ENCODE data around the gene KLHL11. TPM values are rescaled to one million over a fixed set of nuclear protein-coding genes. Genes with fewer than 3 reads are reported as not detected.
"Not testable (repeated sequence)": the region's sequence is repeated elsewhere in the genome, so short reads cannot be mapped to it uniquely, and the experiment has no call there.

KLHL11 gene
- total and polyA plus RNA-seq, 12 donors = 1.4 to 4.9 (median 3.4) TPM

DNA sequence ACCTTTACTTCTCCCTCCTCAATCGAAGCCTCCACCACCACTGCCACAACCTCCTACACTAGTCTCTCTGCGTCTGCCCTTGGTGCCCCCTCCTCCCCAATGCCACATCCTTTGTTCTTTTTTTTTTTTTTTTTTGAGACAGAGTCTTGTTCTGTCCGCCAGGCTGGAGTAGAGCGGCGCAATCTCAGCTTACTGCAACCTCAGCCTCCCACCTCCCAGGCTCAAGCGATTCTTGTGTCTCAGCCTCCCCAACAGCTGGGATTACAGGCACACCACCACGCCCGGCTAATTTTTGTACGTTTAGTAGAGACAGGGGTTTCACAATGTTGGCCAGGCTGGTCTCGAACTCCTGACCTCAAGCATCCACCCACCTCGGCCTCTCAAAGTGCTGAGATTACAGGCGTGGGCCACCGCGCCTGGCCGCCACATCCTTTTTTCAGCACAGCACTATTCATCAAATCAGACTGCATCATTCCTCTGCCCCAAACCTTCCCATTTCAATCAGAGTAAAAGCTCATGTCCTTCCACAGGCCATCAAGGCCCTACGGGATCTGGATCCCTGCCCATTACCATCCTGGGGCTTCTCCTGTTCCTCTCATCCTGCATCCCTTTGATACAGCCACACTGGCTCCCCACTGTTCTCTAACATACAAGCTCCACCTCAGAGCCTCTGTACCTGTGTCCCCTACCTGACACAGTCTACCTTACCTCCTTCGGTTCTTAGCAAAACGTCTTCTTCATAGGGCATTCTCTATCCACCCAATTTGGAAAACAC lies 2.0 kb downstream of the KLHL11 start:
- peak overlapping the region in 7 of 10 donors; percentile 86 to 100 (median 92) for H3K4me3 ChIP-seq
- H3K4me1 ChIP-seq = peaks cover 5 to 61% (median 39%) of the 10 kb centered on the region in 9 donors
- TF ChIP-seq, protein P1, sequence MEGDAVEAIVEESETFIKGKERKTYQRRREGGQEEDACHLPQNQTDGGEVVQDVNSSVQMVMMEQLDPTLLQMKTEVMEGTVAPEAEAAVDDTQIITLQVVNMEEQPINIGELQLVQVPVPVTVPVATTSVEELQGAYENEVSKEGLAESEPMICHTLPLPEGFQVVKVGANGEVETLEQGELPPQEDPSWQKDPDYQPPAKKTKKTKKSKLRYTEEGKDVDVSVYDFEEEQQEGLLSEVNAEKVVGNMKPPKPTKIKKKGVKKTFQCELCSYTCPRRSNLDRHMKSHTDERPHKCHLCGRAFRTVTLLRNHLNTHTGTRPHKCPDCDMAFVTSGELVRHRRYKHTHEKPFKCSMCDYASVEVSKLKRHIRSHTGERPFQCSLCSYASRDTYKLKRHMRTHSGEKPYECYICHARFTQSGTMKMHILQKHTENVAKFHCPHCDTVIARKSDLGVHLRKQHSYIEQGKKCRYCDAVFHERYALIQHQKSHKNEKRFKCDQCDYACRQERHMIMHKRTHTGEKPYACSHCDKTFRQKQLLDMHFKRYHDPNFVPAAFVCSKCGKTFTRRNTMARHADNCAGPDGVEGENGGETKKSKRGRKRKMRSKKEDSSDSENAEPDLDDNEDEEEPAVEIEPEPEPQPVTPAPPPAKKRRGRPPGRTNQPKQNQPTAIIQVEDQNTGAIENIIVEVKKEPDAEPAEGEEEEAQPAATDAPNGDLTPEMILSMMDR (IDR thresholded peaks at IDR 0.05) = no peak
- DNase-seq = no peak
- H3K27me3 ChIP-seq = no peaks in the 10 kb centered on the region
- intact Hi-C loops (cut with DNase I) = no loop called here
- H3K36me3 ChIP-seq = peaks cover 0 to 19% (median 6%) of the 10 kb centered on the region in 9 donors
- H3K27ac ChIP-seq = no peak overlapping the region
- ATAC-seq = no peak
- no peaks in the 10 kb centered on the region for H3K9me3 ChIP-seq
- 75 to 76% methylated on average over 18 of the region's 18 CpGs for WGBS, 2 donors

DNA sequence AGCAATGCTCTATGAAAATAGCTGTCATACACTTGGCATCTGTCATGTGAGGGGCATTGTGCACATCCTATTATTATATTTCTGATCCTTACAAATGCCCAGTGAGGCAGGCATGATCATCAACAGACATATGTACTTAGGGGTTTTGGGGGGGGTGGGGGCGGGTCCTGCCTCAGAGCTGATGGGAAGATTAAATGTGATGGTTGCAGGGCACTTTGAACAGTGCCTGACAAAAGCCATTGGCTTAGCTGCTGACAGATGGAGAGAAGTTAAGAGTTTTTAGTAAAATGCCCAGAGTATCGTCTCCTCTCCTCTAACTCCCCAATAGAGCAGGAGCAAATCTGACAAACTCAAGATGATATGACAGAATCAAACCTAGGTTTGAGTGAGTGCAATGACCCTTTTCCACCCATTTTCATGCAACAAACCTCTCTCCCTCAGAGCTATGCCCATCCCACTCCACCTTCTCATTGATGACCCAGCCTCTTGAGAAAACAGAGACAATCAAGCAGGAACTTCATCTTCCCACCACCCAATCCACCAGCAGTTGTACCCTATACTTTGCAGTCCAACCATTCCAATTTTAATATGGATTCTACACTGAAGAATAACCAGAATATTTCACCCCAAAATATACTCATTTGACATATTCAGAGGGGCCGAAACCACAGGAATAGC lies 4.8 kb downstream of the KLHL11 start:
- Histone ChIP-seq H3K27ac (no peak overlapping the region), H3K36me3 (no peaks in the 10 kb centered on the region), H3K4me3 (no peak overlapping the region), H3K4me1 (peaks cover 5 to 53% (median 37%) of the 10 kb centered on the region in 9 donors), H3K27me3 (no peaks in the 10 kb centered on the region), H3K9me3 (no peaks in the 10 kb centered on the region)
- DNase-seq (no peak), ATAC-seq (no peak)
- WGBS, 2 donors = 65 to 66% methylated on average over 3 of the region's 3 CpGs
- intact Hi-C loops (cut with DNase I) = loop anchor here in 1 of 10 donors (2.0 kb wide), 1 partner anchor 50 kb away; the partner anchor contains the start of gene P3H4
- TF ChIP-seq, protein P1 (IDR thresholded peaks at IDR 0.05) = no peak

DNA sequence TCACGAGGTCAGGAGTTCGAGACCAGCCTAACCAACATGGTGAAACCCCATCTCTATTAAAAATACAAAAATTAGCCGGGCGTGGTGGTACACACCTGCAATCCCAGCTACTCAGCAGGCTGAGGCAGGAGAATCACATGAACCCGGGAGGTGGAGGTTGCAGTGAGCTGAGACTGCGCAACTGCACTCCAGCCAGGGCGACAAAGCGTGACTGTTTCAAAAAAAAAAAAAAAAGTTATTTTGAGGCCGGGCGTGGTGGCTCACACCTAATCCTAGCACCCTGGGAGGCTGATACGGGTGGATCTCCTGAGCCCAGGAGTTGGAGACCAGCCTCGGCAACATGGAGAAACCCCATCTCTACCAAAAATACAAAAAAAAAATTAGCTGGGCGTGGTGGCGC lies 13.8 kb downstream of the KLHL11 start:
- WGBS, 2 donors = 96 to 99% methylated on average over 14 of the region's 14 CpGs
- ATAC-seq = not testable (repeated sequence)
- peaks cover 0 to 47% (median 13%) of the 10 kb centered on the region in 9 donors for H3K36me3 ChIP-seq

DNA sequence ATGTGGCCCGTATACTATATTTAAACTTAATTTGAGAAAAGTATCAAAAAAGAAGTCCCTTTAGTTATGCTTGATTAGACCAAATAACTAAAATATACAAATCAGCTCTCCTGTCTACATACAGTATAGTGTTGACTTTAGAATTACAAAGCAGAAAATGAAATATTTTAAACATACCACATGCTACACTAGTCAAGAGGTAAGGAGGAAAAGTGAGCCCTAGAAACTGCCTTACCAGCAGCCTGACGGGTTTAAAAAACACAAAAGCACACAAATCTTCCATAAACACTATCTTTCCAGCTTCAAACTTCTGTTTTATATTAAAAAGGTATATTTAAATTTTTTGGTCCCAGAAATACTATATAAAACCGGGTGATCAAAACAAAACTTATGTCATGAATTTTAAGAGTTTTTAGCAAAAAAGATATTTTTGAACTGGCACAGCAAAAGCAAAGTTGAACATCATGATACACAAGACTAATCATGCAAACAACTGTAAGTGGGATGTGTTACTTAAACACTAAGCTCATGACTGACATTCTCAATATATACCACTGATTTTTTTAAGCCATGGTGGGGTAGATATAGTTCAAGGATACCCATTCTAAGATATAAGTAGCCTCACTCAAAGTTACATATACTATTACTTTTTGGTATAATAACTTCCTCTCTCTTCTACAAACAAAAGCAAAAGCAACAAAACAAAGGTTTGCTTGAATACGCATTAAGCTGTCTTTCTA lies 15.8 kb downstream of the KLHL11 start:
- DNase-seq = no peak
- ATAC-seq = no peak
- Histone ChIP-seq H3K9me3 (no peaks in the 10 kb centered on the region), H3K36me3 (peaks cover 0 to 39% (median 7%) of the 10 kb centered on the region in 9 donors), H3K4me1 (peaks cover 0 to 24% (median 0%) of the 10 kb centered on the region in 9 donors), H3K4me3 (no peak overlapping the region), H3K27me3 (no peaks in the 10 kb centered on the region), H3K27ac (peak overlapping the region in 5 of 10 donors; percentile 7 to 37 (median 21))
- WGBS, 2 donors = 74 to 85% methylated on average over 4 of the region's 4 CpGs
- intact Hi-C loops (cut with DNase I) = no loop called here
- TF ChIP-seq, protein P1 (IDR thresholded peaks at IDR 0.05) = no peak

More for the DNA sequence above, 13.8 kb downstream of the KLHL11 start:
- Histone ChIP-seq H3K27ac (peak overlapping the region in 1 of 10 donors; percentile 33), H3K4me1 (peaks cover 0 to 24% (median 0%) of the 10 kb centered on the region in 9 donors)
- intact Hi-C loops (cut with DNase I); DNase-seq; H3K9me3 ChIP-seq; H3K27me3 ChIP-seq; H3K4me3 ChIP-seq: not testable (repeated sequence)
